ENCODE data around the gene MED13.
"Not testable (repeated sequence)": the region's sequence is repeated elsewhere in the genome, so short reads cannot be mapped to it uniquely, and the experiment has no call there.

The MED13 gene

GRCh38 chr17:62049299-62049698, 15.8 kb downstream of the MED13 start:
- no peak for DNase-seq

GRCh38 chr17:62048262-62048661, 16.8 kb downstream of the MED13 start:
- no peak for DNase-seq

- DNase-seq: no peak
Observed at GRCh38 chr17:62045517-62045916, 19.6 kb downstream of the MED13 start.

- no peak for DNase-seq
Observed at GRCh38 chr17:62045109-62045508, 20.0 kb downstream of the MED13 start.

GRCh38 chr17:62043602-62044001, 21.5 kb downstream of the MED13 start:
- DNase-seq: no peak

- no peak for DNase-seq
Observed at GRCh38 chr17:62043140-62043539, 21.9 kb downstream of the MED13 start.

- no peak for DNase-seq
Observed at GRCh38 chr17:62038248-62038647, 26.8 kb downstream of the MED13 start.

GRCh38 chr17:62033317-62033716, 31.8 kb downstream of the MED13 start:
- DNase-seq: no peak

GRCh38 chr17:62032480-62032879, 32.6 kb downstream of the MED13 start:
- no peak for DNase-seq

- no peak for DNase-seq
Observed at GRCh38 chr17:62030264-62030663, 34.8 kb downstream of the MED13 start.

- DNase-seq: no peak
Observed at GRCh38 chr17:62024866-62025265, 40.2 kb downstream of the MED13 start.

GRCh38 chr17:62017912-62018311, 47.2 kb downstream of the MED13 start:
- DNase-seq: no peak

GRCh38 chr17:62017496-62017895, 47.6 kb downstream of the MED13 start:
- DNase-seq: no peak

- DNase-seq: no peak
Observed at GRCh38 chr17:62014526-62014925, 50.6 kb downstream of the MED13 start.

- DNase-seq: no peak
Observed at GRCh38 chr17:62009220-62009619, 55.9 kb downstream of the MED13 start.

GRCh38 chr17:62008294-62008693, 56.8 kb downstream of the MED13 start:
- DNase-seq: no peak

- DNase-seq: no peak
Observed at GRCh38 chr17:62004388-62004787, 60.7 kb downstream of the MED13 start.

GRCh38 chr17:62003141-62003540, 61.9 kb downstream of the MED13 start:
- DNase-seq: not testable (repeated sequence)

GRCh38 chr17:62001105-62001504, 64.0 kb downstream of the MED13 start:
- no peak for DNase-seq

GRCh38 chr17:62000186-62000585, 64.9 kb downstream of the MED13 start:
- DNase-seq: no peak

- not testable (repeated sequence) for DNase-seq
Observed at GRCh38 chr17:61998534-61998933, 66.5 kb downstream of the MED13 start.

GRCh38 chr17:61997664-61998063, 67.4 kb downstream of the MED13 start:
- DNase-seq: no peak

- DNase-seq: no peak
Observed at GRCh38 chr17:61996916-61997605, 68.0 kb downstream of the MED13 start.

GRCh38 chr17:61989509-61989908, 75.6 kb downstream of the MED13 start:
- no peak for DNase-seq

GRCh38 chr17:61986898-61987297, 78.2 kb downstream of the MED13 start:
- DNase-seq: no peak

Data from NCI-H1105 treated with DMSO at 0.1 percent for 48 hours (cell line).